GM18909 (cell line): Measurements from ENCODE around the gene PYGO2.

Source experiments
- ATAC-seq: cut with Tn5 transposase; IDR thresholded peaks from one replicate; pipeline ENCODE4 v1.9.1; 2021; ENCODE audit warnings: mild to moderate bottlenecking; ENCODE audit not compliant: unreplicated experiment, poor library complexity

PYGO2 gene, protein sequence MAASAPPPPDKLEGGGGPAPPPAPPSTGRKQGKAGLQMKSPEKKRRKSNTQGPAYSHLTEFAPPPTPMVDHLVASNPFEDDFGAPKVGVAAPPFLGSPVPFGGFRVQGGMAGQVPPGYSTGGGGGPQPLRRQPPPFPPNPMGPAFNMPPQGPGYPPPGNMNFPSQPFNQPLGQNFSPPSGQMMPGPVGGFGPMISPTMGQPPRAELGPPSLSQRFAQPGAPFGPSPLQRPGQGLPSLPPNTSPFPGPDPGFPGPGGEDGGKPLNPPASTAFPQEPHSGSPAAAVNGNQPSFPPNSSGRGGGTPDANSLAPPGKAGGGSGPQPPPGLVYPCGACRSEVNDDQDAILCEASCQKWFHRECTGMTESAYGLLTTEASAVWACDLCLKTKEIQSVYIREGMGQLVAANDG

DNA sequence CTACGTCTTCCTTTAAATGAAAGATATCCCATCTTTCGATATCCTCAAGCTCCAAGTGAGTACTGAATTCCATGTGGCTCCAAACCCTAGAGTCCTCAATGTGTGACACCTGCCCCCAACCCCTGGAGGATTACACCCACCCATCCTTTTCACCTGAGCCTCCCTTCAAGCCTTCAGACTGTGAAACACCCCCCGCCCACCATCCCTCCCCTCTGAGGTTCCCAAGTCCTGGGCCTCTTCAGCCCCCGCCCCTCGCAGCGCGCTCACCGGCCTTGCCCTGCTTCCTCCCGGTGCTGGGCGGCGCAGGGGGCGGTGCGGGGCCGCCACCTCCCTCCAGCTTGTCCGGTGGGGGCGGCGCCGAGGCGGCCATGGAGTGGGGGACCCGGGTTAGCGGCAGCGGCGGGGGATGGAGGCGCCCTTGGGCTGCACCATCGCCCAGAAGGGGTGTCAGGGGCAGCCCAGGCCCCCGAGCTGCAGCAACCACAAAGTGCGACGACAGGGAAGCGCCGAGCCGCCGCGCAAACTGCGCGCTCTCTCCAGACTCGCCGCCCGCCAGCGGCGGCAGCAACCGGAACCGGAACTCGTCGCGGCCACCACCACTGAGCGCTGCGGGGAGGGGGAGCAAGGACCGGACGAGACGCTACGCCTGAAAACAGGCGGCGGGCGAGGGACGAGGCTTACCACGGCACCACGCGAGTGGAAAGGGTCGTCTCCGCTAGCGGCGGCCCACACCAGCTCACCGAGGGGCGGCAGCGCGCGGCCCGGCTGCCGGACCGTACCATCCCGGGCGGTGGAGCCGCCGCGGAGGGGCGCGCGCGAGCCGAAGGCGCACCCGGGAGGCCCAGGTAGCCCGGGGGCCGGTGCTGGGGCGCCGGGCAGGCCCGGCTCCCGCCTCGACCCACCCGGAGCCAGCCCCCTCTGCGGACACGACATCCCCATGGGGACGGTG is at the start of gene PYGO2:
Gene PYGO2 (minus strand): TSS at position 576 of the 949 bp plus-strand sequence. CDS start 206 bp downstream, at position 370.
- peak; percentile 76 for ATAC-seq

DNA sequence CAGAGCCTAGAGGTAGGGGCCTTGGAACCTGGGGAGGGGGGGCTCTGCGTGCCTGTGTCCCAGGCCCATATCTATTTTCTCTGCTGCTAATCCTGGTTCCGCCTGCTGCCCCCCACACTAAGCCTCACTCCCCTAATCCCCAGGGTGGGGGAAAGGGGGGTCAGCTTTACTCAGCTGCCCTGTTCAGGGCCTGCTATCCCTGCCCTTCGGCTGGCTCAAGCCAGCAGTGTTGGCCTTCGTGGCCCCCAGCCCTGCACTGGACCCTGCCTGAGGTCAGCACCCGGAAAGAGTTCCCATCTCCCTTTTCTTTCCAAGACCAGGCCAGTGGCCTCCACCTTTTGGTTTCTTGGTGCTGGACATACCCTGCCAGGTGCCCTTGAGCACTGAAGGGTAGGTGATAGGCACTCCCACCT is 49.4 kb upstream of the PYGO2 start:
- no peak for ATAC-seq

DNA sequence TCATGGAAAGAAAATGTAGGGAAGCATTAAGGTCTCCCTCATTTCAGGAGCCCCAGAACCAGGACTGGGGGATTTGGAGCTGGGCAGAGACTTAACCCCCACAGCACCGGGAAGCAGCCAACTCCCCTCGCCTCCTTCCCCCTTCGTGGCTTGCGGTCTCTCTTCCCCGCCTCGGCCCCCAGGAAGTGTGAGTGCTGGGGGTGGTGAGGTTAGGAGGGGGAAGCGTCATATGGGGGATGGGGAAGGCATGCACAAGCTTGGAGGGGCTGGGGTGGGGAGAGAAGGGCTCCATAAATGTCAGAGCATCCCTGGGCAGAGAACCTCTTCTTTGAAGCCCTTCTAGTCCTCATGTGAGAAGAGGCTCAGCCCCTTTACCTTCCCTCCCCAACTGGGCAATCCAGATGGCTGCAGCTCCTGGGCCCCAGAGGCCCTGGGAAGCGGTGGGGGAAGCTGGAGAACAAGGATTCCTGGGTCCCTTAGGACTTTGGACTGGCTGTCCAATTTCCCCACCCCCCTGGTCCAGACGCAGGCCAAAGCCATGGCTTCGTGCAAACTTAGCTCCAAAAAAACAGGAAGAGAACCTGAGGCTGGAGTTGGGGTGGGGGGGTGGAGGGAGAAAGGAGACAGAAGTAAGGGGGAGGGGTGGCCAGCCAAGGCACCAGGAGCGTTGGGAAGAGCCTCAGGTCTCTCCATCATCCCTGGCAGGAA is 48.8 kb upstream of the PYGO2 start:
- no peak for ATAC-seq

DNA sequence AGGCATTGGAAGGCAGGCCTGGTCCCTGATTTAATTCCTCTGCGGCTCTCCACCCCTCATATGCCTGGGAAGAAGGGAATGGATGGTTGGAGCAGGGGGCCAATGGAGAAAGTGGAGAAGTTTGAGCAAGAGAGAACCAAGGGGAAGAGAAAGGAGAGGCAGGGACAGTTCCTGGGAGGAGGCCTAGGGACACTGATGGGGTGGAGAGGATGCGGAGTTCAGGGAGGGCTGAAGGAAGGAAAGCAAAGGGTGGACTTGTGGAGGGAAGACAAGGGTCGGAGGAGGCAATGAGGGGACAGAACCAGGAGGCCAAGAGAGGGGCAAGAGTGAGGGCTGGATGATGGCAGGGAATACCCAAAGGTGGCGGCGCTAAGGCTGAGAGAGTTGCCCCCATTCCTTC is 48.2 kb upstream of the PYGO2 start:
- no peak for ATAC-seq

DNA sequence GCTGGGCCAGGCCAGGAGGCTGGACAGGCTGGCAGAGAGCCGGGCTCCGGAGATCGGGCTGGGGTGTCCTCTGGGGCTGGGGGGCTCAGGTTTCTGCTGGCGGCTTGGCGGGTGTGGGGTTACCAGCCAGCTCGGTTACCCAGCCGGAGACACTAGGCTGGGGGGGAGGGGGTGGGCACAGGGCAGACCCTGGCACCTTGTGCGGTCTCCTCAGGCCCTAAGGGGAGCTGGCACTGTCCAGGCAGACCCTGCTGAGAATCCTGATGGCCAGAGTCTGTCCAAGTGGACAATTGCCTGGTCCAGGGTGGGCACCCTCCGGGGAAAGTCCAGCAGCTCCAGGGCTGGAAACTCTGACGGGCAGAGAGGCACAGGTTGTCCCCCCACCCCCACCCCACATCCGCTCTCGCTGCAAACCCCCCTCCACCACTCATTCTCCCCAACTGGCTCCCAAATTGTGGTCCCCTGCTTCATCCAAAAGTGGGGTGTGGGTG is 47.7 kb upstream of the PYGO2 start:
- no peak for ATAC-seq

DNA sequence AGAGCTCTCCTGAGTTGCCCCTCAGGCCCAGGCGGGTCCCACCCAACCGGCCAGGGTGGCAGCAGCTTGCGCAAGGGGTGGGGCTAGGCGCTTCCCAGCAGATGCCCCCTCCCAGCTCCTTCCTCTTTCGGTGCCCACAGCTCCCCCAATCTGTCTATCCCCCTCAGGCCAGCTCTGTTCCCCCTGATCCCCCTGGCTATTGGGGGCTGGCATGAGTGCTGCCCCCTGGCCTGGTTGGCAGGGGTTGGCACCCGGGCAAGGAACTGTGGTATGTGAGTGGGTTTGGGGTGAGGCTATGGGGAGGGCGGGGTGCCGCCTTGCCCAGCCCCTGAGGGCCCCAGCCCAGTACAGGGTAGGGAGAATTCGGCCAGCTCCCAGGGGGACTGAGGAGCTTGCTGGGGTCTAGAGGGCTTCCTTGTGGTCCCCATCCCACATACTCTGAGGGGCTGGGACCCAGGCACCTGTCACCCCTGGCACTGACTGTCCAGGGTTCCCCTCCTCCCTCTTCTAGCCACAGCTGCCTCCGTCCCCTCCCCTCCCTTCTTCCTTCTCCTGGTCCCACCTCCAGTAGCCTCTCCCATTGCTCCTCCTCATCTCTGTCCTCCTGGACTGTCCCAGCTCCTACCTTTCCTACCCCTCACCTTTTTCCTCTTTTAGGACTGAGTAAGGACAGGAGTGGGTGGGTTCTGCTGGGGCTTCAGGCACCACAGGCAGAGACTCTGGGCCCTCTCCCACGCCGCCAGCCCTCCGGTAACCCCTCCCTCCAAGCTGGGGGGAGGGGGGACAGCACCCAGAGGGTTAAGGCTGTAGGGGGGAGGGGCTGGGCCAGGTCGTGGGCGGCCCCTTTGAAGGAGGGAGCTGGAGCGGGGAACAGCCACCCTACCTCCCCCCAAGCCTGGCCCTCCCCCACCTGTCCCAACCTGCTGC is 46.7 kb upstream of the PYGO2 start:
- no peak for ATAC-seq

DNA sequence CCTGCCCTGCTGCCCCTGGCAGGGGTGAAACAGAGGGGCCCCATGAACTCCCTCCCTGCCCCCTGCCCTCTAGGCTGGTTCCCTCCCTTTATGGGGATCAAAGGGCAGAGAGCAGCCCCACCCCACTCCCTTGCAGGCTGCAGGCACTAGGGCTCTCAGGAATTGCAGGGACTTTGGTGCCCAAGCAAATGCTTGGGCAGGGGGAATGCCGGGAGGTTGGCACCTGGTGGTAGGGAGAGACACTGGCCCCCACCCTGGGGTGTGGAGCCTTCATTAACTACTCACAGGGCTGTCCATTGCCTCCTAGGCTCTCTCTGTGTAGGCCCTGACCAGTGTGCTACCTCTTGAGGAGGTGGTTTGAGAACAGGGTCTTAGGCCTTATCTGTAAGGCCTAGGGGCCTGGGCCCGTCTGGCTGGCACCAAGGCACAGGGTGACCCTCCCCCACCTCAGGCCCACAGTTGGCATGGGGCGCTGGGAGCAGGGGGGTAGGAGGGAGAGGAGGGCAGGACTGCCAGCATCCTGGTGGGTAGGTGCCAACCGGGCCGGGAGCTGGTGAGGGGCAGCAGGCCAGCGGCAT is 45.8 kb upstream of the PYGO2 start:
- ATAC-seq, result no peak

DNA sequence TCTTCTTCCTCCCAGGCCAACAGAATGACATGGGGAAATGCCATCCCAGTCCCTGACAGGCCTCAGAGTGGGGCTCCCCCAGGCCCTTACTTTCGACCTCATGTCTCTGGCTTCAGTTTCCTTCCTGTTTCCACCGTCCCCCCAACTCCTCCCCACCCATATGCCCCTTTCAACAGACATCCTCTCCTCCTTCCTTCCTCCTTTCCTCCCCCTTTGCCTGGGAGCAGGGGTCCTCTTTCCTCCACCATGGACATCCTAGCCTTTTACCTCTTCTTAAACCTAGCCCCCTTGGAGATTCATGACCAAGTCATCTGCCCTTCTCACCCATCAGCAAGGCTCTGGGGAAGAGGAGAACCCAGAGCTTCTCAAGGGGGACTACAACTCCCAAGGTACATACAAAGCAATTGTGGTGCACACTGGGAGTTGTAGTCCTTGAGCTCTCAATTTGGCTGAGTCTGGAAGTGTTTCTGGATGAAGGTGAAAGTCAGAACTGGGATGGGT is 45.1 kb upstream of the PYGO2 start:
- ATAC-seq, result no peak

DNA sequence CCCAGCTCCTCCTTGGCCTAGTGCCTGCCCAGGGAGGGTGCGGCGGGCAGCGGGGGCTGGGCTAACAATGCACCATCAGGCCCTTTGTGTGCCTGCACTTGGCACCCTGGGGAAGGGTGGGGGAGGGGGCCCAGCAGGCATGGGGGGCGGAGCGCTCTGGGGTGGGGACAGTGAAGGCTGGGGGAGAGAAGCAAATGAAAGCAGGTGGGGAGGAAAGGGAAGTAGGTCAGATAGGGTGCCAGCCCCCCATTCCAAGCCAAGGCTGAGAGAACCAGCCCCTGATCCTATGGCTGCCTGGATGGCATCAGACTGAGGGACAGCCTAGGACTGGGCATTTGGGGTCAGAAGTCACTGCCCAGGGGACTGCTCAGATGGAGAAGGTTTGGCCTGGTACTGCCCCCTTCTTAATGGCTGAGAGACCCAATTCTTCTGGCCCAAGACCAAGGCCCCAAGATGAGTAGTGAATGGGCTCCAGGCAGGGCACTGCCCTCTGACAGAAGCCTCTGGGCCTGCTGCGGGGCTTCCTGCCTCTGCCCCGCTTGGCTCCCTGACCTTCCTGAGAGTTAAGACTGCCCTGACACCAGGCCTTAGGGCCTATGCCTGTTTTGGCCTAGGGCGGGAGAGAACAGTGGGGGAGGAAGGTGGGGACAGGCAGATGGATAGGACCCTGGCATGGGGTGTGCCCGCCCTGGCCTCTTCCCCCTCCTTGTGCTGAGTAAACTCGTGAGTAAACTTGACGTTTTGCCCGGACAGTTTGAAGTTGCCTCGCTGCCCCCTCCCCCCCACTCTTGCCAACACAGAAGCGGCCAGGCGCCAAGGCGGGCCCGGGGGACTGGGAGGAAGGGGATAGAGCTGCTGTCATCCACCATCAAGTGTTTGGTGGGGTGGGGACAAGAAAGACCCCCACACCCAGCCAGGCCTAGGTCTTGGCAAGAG is 43.8 kb upstream of the PYGO2 start:
- no peak for ATAC-seq

DNA sequence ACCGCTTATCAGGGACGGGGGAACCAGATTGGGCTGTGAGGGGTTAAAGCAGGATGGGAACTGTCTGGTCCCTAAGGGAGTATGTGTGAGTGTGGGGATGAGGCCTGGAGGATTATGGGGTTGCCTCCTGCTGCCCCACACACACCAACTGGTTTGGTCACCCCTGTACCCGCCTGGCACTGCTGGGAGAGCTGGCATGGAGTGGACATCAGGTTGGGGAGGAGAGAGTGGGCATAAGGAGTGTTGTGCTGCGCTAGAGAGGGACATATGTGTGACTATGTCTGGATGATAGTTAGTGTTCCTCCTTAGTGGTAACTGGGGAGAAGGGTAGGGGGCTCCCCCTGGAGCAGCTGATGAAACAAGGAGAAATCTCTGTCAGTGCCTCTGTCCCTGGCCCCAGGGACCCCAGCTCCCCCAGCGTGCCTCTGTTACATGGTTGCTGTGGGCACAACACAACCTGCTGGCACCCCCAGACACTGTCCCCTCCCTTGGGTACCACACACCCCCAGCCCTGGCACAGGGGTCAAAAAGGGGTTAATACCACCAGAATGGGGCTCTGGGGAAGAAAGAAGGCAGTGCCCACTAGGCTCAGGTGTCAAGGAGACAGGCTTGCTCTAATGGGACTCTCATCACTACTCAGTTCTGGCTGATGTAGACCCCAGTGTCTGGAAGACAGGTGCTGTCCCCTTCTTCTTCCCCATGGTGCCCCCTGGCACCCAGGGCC is 42.9 kb upstream of the PYGO2 start:
- ATAC-seq, result no peak

DNA sequence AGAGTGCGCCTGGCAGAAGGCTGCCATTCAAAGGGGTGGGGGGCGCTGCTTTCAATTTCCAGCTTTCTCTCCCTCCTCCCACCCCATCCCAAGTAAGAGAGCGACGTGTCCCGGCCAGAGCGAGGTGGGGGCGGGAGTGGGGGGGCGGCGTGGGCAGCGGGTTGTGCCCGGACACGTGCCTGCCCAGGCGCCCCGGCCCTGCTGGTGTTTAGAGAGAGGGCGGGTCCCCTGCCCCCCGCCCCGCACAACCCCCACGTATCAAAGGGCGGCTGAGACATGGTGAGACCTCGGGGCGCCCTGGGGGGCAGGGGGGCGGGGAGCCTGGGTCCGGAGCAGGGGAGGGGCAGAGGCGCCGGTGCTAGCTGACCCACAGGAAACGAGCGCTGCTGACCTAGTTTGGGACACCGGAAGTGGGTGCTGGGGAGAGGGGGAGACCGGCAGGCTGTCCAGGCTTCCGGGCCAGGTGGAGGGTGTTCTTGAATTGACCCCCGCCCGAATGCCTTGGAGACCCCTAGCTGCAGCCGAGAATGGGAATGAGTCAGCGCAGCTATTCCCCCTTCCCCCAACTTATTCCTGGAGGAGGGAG is 42.3 kb upstream of the PYGO2 start:
- ATAC-seq, result no peak

DNA sequence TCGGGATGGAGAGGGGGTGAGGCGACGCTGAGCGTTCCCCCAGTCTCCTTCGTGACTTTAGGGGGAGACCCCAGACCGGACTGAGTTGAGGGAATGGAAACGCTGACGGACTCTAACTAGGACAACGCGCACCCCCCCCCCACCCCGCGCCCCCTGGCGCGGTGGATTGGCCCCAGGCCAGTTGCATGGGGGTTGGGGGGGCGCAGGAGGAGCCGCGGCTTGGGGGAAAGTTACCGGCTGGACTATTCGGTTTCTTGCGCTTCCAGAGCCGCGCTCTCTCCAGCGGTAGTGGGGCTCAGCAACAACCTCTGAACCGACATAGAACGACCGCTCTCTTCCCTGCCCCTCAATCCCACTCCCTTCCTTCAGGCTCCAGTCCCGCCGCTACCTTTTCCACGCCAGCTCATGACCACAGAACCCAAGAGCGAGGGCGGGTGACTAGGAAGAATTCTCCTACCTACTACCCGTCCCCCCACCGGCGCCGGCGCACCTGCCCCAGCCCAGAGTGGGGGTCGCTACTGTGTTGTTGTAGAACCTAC is 41.7 kb upstream of the PYGO2 start:
- ATAC-seq, result no peak

DNA sequence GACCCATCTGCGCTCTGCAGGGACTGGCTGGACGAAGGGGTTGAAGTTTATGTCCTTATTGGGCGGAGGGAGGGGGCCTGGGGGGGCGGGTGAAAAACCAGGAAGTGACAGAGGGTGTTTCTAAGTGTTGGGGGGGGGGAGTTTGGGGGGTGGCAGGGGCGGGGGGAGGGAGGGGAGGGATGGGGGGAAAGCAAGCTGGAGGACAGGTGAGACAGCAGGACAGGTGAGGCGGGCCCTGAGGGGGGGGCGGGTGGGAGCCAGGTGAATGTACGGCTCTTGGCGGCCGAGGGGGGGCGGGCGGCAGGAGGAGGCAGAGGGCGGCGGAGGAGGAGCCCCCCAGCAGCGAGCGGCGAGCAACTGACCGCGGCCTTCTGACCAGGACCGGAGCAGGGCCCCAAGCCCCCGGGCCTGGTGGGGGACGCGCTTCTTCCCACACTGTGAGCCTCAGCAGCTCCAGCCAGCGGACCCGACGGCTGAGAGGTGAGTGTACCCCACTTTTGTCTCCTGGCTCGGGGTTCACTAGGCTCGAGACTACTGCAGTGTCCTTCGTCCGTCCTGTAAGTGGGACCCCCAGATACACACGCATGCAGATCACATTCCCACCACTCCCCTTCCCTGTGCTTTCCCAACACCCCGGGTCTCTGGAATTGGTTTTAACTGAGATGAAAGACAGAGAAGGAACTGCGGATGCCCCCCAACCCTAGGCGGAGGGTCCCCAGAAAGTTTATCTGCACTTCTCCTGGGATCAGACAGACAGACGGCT is 41.1 kb upstream of the PYGO2 start, which contains the start of gene ZBTB7B:
Gene ZBTB7B (plus strand): TSS at position 339 of the 763 bp plus-strand sequence. CDS start 11,859 bp downstream, outside the sequence.
- no peak for ATAC-seq

DNA sequence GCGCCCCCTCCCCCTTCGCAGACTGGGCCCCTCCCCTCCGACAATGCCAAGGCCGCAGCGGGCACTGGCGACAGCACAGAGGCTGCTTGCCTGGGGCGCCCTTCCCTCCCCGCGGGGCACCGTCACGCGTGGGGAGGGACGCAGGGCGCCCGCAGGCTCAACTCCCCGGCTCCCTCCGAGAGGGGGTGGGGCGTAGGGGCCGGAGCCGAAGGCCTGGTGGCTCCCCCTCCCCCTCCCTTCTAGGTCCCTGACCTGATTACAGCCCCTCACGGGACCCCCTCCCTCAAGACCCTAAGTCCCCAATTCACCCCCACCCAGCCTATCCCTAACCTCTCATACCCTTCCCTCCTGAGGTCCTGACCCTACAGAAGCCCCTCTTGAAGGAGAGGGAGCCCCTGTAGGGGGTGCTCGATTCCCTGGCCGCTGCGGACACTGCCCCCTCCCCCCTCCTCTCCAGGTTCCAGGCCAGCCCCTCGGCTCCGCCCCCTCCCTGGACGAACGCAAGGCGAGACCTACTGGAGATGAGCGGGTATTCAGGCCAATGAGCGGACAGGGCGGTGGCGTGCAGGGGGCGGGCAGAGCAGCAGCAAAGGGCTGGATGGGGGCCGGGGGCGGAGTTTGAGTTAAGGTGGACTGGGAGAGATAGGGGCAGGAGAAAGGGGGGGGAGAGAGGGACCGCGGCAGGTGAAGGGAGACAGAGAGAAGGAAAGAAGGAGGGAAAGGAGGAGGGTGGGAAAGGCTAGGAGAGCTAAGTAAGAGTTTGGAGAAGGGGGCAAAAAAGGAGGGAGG is 40.3 kb upstream of the PYGO2 start:
- peak; percentile 53 for ATAC-seq

DNA sequence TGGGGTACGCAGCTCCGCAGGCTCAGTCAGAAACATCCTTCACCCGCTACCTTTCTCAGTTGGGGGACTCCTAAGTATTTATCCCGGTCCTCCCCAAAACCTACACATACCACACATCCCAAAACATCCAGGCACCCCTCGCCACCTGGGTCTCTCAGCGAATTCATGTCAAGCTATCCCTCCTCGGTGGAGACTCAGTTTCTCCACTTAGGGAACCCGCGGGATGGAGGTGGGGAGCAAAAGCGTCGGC is 39.8 kb upstream of the PYGO2 start:
- ATAC-seq, result no peak
